Stimulated activated effector memory CD8-positive, alpha-beta T cell treated with anti-CD3 and anti-CD28 coated beads, Interleukin-12 subunit alpha, Interleukin-12 subunit beta, amount 100 ng/mL, for 72 hours (primary cell): Measurements from ENCODE around the gene MCM7.

Source experiments
- ATAC-seq: fragments of 150-1000 bp; cut with Tn5 transposase; 2 replicates; pipeline ENCODE4 v1.10.0; 2021
- DNase-seq, 2 donors: peaks; one replicate each; pipeline ENCODE4 v3.0.0; 2021 to 2022; ENCODE audit warnings: low spot score in 2 of 2
- H3K27ac Mint-ChIP-seq: one replicate; pipeline ENCODE4 v1.8.0; 2022; ENCODE audit warnings: mild to moderate bottlenecking, mixed read lengths
- H3K36me3 Mint-ChIP-seq: one replicate; pipeline ENCODE4 v1.8.0; 2022; ENCODE audit warnings: mild to moderate bottlenecking, mixed read lengths
- H3K4me1 Mint-ChIP-seq: one replicate; pipeline ENCODE4 v1.8.0; 2022; ENCODE audit warnings: mixed read lengths
- H3K4me3 Mint-ChIP-seq: one replicate; pipeline ENCODE4 v1.8.0; 2022; ENCODE audit warnings: mild to moderate bottlenecking, mixed read lengths
- H3K9me3 Mint-ChIP-seq: one replicate; pipeline ENCODE4 v1.8.0; 2022; ENCODE audit warnings: mixed read lengths

Gene MCM7

GRCh38 chr7:100048680-100049079 lies 52.5 kb downstream of the MCM7 start:
- no peak for ATAC-seq
- H3K27ac Mint-ChIP-seq, result peak overlapping the region; percentile 60
- H3K36me3 Mint-ChIP-seq, result no peaks in the 10 kb centered on the region
- H3K4me3 Mint-ChIP-seq, result peak overlapping the region; percentile 78
- no peaks in the 10 kb centered on the region for H3K9me3 Mint-ChIP-seq
- H3K4me1 Mint-ChIP-seq, result peaks cover 9% of the 10 kb centered on the region
- DNase-seq, result no peak

DNA sequence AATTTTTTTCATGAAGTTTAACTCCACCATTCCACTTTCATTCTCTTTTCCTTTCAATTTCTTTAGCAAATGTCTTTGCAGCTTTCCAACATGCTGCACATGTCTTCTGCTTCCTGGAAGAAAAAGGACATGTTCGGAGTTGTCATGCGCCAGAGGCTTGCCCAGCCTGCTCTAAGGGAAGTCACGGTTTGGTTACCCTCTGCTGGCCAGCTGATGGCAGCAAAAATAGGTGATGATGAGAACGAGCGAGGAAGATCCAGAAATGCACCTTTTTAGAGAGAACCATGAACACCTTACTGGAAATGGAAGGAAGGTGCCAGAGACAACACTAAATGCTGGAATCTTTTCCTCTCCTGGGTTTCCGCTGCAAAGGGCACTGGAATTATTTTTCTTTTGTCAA lies 56.5 kb downstream of the MCM7 start:
- no peaks in the 10 kb centered on the region for H3K36me3 Mint-ChIP-seq
- no peaks in the 10 kb centered on the region for H3K4me1 Mint-ChIP-seq
- H3K27ac Mint-ChIP-seq, result no peak overlapping the region
- DNase-seq, result no peak
- no peak overlapping the region for H3K4me3 Mint-ChIP-seq
- no peaks in the 10 kb centered on the region for H3K9me3 Mint-ChIP-seq
- ATAC-seq, result no peak
